IPS DF 4.7 (cell line): ENCODE data around the gene AMPD2.

Experiments used
- DNase-seq: peaks from one replicate; pipeline ENCODE4 v3.0.0-alpha.2; 2013; ENCODE audit warnings: low spot score; ENCODE audit errors: extremely low read depth

Gene AMPD2

GRCh38 chr1:109616391-109616790 lies 3.2 kb upstream of the AMPD2 start:
- no peak for DNase-seq

DNA sequence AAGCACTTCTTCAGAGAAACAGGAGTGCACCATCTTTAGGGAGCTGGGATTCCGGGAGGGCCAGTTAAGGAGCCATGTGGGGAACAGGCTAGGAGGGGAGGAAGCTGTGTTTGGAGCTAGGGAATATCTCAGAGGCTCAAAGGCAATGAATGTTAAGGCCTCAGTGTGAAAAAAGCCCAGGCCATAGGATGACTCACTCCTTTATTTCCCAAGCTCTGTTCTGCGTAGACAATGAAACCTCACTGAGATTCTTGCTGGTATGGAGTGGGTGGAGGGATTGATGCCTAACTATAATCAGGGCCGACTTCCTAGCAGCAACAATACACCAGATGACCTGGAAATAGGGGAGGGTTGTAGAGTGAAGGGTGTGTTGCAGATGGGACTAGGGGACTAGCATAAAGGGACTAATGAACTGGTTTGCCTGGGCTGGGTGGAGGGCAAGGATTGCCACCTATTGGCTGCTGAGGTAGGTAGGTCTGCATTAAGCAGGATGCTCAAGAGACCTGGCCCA lies 2.3 kb upstream of the AMPD2 start:
- DNase-seq = no peak

DNA sequence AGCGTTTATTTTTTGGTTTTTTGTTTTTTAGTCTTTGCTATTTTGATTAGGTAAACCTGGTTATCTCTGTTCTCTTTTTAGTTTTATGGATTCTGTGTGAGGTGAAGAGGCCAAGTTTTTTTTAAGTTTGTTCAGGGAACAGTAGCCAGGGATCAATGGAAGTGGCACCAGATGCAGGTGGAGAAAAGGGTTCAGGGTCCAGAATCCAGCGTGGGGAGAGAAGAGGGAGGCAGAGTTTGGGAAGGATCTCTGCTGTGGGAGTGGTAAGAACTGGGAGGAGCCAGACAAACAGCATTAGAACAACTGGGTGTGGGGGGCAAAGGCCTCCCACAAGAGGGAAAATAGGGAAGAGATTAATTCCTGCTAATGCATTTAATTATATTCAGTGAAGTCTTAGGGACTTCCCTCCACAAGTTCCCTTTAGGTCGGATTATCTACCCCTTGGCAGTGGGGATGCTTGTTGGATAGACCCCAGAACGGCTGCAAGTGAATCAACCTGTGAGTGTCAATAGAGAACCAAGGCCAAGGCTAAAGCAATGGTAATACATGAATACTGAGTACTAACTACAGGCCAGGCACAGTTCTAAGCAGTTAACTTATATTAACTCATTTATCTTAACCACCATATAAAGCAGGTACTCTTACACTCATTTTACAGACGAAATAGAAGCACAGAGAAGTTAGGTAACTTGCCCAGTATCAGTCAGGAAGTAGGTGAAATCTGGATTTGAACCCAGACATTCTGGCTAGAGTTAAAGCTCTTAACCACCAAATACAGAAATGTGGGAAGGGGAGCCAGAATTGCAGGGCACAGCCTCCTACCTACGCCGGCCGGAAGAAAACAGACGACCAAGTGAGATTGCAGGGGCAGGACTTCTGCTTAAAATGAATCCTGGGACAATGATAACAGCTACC lies 719 bp upstream of the AMPD2 start:
- DNase-seq = no peak

DNA sequence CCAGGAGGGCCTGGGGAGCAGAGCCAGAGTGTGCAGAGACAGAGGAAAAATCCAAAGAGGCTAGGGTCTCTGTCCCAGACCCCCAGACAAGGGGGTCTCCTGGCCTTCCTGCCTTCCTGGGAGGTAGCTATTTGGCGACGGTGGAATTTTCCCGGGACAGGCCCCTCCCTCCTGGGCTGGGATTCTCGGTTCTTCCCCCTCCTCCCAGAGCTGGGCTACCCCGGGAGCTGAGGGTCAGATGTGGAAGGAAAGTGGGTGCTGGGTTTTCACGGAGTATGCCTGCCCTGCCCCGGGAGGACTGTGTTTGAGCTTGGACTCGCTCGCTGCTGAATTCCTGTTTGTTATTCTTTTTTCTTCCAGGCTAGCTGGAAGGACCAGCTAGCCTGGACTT lies 759 bp downstream of the AMPD2 start:
- DNase-seq = no peak

GRCh38 chr1:109620841-109621286 lies 1.2 kb downstream of the AMPD2 start:
- no peak for DNase-seq

DNA sequence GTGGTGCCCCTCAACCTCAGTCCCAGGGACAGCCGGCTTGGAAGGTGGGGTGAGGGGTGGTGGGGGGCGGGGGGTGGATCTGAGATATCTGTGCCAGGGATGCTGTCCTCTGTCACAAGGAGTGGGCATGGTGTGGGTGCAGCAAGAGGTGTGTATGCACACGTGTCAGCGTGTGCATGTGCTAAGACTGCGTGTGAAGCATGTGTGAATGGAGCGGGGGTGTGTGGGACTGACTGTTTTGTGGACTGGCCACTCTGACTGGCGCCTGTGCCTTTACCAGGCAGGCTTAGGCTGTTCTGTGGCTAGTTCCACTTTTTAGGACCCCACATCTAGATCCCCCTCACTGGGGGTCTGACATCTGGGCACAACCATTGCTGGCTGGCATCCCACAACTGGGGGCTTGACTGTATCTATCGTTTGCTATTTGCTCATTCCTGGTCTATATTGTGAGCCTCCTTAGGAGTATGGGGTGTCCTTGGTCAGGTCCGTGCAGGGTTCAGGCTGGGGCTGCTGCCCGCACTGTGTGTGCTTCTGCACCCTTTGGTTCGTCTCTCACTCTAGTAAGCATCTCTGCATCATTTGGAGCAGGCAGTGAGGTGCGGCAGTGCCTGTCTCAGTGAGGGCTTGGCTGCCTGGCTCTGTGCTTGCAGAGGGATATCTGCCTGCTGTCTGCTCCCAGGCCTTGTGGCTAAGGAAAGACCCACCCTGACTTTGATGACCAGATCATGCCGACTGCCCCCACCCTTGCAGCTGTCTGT lies 1.9 kb downstream of the AMPD2 start:
- DNase-seq = no peak

DNA sequence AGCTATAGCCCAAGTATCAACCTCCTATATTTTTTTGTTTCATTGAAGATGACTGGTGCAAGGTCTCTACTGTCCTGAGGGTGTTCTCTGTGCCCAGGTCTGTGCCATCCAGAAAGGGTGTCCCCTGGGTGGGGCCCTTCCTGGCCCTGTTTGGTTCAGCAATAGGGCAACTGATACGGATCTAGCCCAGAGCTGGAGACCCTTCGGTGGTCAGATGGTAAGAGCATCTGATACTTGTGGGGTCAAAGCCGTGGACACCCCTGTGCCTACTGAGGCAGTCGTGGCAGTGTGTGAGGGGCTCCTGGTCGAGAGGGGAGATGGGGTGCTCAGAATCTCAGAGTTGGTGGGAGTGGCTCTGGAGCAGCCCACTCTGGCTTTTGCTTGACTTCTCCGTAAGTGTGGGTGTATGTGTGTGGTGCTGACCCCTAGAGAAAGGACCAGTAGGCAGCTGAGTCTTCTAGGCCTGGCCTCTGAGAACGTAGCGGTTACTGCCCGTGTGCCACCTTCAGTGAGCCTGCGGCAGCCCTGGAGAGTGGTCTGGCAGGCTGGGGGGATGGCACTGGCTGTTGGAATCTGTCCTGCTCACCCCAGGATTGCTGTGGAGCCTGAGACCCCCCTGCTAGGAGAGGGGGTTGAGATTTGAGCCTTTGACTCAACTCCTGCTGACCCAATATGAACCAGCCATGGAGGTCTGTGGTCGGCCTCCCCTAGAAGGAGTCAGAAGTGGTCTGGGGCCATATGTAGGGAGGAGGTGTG lies 2.7 kb downstream of the AMPD2 start:
- no peak for DNase-seq

DNA sequence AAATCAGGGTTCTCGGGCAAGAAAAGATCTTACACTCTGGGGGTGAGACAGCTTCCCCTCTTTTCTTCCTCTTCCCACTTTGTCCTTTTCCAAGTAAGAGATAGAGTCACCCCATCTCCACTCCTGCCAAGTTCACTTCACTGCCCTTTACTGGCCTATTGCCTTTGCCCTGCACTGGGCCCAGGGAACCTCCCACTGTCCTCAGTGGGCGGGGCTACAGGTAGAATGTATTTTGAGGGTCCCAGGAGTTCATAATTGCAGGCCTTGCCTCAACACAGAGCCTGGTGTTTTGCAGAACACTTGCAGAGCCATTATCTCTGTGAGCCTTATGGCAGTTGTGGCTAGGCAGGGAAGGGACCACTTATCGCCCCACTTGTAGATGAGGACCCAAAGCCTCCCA lies 3.3 kb downstream of the AMPD2 start:
- DNase-seq = no peak

GRCh38 chr1:109623601-109624161 lies 4.0 kb downstream of the AMPD2 start:
- DNase-seq = no peak

- DNase-seq = no peak
Measured at GRCh38 chr1:109624201-109625010, 4.8 kb downstream of the AMPD2 start.

DNA sequence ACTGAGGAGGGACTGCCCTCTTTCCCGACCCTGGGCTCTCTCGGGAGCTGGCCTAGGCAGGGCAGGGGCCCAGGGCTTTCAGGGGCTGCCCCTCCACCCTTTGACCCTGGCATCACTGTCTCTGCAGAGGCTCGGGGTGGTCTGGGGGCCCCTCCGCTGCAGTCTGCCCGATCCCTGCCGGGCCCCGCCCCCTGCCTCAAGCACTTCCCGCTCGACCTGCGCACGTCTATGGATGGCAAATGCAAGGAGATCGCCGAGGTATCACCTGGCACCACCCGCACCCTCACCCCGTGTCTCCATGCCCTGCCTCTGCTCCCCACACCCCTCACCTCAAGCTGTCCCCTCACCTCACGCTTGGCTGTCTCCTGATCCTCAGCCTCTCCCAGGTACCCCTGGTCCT lies 5.5 kb downstream of the AMPD2 start:
- no peak for DNase-seq

DNA sequence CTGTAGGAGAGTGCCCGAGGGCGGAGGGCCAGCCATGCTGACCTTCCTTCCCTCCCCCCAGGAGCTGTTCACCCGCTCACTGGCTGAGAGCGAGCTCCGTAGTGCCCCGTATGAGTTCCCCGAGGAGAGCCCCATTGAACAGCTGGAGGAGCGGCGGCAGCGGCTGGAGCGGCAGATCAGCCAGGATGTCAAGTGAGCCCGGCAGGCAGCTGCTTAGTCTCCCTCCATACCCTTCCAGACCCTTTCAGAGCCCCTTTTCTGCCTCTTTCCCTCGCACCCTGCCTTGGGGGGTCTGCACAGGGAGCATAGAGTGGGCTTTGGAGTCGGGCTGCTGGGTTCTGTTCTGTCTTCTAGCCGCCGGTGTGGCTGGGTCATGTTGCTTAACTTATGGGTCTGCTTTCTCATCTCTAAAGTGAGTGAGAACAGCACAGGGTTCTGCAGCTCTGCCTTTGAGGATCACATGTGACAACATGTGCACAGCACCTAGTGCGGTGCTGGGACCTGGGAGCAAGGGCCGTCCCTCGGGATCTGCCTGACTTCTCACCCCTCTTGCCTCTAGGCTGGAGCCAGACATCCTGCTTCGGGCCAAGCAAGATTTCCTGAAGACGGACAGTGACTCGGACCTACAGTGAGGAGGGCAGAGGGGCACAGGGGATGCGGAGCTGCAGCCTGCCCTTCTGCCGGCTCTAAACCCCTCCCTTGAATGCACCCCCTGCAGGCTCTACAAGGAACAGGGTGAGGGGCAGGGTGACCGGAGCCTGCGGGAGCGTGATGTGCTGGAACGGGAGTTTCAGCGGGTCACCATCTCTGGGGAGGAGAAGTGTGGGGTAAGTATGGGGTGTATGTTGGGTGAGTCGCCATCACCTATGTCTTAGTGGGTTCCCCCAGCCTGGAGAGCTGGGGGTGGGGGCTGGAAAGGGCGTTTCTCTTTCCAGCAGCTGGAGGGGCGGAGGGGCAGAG lies 6.2 kb downstream of the AMPD2 start:
- no peak for DNase-seq

- no peak for DNase-seq
Measured at GRCh38 chr1:109626682-109627408, 7.2 kb downstream of the AMPD2 start.

DNA sequence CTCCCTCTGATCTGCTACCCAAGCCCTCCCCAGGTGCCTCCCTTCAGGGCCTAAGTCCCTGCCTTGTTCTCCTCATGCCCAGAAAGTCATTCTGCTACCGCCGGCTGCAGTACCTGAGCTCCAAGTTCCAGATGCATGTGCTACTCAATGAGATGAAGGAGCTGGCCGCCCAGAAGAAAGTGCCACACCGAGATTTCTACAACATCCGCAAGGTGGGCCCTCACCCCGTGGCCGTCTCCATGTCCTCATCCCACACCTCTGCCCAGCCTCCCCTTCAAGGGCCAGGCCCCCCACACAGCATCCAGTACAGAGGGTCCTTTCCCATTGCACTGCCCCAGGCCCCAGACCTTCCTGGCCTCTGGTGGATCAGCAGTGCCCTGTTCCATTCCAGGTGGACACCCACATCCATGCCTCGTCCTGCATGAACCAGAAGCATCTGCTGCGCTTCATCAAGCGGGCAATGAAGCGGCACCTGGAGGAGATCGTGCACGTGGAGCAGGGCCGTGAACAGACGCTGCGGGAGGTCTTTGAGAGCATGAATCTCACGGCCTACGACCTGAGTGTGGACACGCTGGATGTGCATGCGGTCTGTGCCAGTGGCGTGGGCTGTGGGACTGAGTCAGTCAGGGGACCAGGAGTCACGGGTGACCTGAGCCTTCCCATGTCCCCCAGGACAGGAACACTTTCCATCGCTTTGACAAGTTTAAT lies 8.2 kb downstream of the AMPD2 start:
- no peak for DNase-seq

- DNase-seq = no peak
Measured at GRCh38 chr1:109628540-109629321, 9.1 kb downstream of the AMPD2 start.

DNA sequence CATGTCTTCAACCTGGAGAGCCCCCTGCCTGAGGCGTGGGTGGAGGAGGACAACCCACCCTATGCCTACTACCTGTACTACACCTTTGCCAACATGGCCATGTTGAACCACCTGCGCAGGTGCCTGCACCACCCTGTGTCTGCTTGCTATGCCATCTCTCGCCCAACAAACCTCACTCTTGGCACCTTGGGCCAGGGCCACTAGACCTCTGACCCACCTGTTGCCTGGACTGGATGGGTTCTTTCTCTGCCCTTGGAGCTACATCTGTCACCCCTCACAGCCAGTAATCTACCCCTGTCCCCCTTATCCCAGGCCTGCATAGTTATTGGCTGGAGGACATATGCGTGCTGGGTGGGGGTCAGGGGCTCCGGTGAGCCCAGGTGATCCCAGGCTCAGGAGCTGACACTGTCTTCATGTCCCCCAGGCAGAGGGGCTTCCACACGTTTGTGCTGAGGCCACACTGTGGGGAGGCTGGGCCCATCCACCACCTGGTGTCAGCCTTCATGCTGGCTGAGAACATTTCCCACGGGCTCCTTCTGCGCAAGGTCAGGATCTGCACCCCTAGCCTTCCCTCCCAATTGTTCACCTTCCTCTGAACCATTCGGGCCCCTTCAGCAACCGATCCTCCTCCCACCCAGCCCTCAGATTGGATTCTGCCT lies 9.9 kb downstream of the AMPD2 start:
- DNase-seq = no peak
